NCI-H2196 treated with DMSO at 0.1 percent for 48 hours (cell line): Measurements from ENCODE around the gene SSTR4.

Experiments
- DNase-seq: peaks from one replicate; lab custom pipeline; 2025; ENCODE audit not compliant: unreplicated experiment; lab: John Stamatoyannopoulos, UW

The SSTR4 gene

GRCh38 chr20:23039885-23040508, 4.9 kb downstream of the SSTR4 start:
- DNase-seq, result no peak

GRCh38 chr20:23042270-23042669, 7.2 kb downstream of the SSTR4 start:
- no peak for DNase-seq

GRCh38 chr20:23043376-23043775, 8.3 kb downstream of the SSTR4 start:
- no peak for DNase-seq

- no peak for DNase-seq
Observed at GRCh38 chr20:23046431-23046830, 11.3 kb downstream of the SSTR4 start.

DNA sequence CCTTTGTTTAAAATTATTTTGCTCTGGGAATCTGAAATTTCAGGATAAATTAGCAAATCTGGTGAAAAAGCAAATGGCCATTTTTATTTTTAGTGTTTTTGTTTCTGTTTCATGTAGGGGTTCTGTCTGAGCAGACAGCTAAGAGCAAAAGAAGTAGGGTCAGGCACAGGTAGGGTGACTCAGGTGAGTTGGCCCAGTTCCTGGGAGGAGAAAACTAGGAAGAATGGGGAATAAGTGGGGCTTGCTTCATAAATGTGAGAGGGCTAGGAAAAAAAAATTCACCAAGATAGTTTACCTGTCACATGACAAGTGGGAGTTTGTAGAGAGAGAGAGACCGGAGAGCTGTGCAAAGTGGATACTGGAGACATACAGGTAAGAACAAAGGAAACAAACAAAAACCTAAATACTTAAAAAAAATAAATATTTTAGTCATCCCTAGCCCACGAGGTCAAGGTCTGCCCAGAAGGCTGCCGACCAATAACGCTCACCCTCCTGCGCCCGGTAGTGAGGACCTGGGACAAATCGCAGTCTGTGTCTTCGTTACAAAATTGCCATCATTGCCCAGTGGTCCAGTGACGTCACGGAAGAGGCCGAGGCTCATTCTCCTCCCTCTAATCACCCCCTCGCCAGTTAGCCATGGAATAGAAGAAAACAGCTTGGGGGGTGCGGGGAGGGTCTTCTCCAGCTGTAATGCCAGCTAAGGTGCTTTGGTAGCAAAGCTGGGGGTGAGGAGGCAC, 12.1 kb downstream of the SSTR4 start:
- DNase-seq, result no peak

- DNase-seq, result no peak
Observed at GRCh38 chr20:23047738-23048214, 12.7 kb downstream of the SSTR4 start.

DNA sequence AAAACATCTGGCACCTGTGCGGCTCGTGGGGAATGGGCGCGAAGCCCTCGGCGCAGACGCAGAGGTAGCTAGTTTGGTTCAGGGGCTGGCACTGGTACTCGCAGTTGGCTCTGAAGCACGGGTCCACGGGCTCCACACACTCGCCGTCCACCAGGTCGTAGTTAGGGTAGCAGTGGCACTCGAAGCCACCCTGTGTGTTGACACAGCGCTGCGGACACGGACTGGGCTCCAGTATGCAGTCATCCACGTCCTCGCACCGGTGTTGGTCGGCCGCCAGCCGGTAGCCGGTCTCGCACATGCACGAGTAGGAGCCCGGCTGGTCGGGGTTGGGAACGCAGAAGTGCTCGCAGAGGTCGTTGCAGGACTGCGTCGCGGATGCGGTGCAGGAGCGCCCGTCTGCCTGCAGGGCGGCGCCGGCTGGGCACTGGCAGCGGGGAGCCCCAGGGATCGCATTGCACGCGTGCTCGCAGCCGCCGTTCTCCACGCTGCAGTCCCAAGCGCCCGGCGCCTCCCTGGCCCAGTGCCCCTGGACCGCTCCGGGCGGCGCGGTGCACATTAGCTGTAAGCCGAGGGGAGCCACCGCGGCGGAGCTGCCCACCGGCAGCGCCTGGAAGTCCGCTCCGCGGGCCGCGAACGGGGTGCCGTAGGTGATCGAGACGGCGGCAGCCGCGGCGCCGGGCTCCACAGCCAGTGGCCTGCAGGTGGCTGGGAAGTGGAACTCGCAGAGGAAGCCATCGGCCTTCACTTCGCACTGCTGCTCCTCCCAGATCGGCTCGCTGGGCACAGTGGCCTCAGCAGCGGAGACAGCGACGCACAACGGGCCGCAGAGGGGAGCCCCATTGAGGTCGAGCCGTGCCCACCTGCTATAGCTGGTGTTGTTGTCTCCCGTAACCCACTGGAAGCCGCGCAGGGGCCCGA, 13.4 kb downstream of the SSTR4 start:
- DNase-seq, result peak; percentile 31

- DNase-seq, result peak; percentile 29
Observed at GRCh38 chr20:23049201-23050075, 14.3 kb downstream of the SSTR4 start, which contains the start of gene THBD. TSS of gene THBD (minus strand) at chr20:23049672. CDS start at chr20:23049504, 168 bp downstream.

GRCh38 chr20:23050076-23050838, 15.1 kb downstream of the SSTR4 start:
- no peak for DNase-seq

DNA sequence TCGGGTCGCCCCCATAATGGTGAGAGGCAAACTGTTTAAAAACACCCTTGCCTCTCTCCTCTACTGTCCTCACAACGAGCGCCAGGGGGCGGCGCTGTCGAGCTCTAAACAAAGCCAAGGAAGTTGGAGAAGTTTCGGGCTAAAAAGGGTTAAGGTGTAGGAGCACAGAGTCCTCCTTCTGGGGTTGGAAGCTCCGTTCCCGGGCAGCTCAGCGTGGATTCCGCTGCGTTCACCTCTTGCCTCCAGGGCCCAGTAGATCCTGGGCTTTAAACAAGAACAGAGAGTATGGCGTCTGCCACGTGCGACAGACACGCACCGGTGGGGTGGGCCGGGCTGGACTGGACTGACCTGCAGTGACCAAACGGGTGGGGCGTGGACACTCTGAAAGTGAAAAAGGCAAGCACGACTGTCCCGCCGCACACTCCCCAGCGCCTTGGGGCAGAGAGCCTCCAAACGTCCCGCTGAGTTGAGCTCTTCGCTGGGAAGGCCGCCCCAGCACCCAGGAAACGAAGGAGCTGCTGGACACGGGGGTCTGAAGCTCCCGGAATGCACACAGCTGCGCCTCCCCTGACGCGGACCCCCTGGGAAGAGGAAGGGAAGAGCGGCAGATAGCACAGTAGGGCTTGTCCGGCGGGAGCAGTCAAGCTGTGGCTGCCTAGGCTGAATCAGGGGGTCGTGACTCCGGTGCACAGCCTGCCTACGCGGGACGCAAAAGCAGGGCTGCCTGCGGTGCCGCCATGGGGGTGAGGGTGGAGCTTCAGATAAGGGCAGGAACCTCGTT, 15.9 kb downstream of the SSTR4 start:
- no peak for DNase-seq

DNA sequence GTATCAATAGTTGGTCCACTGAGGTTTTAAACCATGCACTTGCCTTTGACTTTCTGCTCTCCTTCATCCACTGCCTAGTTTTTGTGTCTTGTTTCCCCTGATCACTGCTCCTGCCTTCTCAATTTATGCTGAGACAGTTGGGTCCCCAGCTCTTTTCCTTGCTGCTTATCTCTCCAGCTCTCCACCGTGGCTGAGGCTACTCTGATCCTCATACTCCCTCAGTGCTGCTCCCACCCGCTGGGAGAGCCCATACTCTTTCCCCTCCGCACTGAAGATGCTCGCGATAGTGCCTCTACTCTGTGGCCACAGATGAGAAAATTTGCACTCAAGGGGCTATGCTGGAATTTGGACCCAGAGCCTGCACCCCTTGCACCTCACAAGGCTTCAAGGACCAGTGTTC, 17.8 kb downstream of the SSTR4 start:
- no peak for DNase-seq

DNA sequence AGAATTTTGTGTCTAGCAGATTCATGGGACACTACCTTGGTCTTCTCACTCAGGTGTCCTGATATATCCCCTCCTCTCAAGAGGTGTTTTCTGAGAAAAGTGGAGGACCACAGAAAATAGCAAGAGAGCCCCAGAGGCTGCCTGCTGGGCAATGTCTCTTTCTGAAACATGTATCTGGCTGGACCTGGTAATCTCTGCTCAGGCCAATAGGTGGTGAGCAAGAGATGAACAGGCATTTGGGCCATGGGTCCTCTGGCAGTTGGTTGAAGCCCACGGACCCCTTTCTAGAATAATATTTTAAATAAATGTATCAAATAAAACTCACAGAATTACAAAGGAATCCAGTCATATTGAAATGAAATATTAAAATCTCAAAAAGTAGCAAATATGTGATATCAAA, 23.1 kb downstream of the SSTR4 start:
- DNase-seq, result no peak

DNA sequence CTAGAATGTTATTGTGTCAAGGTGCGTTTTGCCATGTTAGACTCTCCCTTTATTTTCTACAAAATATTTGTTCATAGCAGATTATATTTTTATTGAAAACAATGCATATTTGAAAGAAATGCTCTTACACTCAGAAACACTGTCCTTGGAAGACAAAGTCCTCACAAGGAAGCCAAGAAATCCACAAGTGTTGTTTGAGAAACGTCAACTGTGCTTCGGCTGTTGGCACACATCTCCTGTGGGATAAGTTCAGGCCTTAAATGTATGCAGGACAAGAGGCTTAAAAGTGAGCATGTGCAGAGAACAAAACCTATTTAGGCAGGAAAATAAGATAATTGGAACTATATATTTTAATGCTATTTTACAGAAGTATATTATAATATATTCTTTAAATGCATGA, 23.9 kb downstream of the SSTR4 start:
- DNase-seq, result no peak

DNA sequence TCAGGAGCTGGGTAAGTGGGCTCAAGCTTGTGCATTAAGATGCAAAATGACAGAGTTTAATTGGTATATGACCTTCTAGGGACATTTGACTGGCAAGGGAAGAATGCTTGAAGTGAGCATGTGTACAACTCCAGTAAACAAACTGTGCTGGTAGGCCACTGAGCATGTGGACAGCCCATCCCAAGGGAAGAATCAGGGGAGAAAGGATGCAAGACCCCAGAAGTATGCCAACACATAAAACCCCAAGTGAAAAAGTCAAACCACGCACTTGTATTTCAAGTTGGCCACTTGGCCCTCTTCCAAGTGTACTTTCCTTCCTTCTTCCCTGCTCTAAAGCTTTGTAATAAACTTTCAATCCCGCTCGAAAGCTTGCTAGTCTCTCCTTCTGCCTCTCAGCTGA, 24.7 kb downstream of the SSTR4 start:
- DNase-seq, result no peak

DNA sequence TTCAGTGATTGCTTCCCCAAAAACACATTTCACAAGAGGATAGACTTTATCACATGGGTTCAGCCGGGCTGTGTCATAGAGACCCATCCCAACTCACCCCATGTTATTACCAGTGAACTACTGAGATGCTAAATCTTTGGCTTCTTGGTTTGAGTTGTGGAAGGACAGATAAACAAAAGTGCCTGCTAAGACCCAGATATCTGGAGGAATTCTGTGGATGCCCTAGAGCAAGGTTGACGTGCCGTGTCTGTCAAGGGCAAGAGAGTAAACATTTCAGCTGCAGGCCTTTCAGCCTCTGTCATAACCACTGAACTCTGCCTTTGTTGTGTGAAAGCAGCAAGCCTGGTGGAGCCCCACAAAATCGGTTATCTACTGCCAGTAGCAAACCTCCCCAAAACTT, 25.5 kb downstream of the SSTR4 start:
- no peak for DNase-seq

DNA sequence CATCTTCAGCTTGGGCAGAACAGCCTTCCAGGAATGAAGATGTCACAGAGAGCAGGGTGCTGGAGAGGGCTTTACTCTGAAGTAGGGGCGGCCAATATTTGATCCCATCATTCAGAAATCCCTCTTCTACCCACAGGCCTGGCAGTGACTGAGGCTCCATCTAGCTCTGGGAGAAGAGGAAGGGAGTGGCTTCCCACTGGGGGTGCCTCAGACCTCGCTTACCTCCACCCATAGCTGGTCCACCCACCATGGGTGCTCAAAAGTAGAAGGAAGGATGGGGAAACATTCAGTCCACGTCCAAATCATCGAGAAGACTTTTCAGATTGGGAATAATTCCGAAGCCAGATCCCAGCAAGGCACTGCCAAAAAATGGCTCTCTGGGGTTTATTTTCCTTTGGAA, 26.1 kb downstream of the SSTR4 start:
- no peak for DNase-seq

DNA sequence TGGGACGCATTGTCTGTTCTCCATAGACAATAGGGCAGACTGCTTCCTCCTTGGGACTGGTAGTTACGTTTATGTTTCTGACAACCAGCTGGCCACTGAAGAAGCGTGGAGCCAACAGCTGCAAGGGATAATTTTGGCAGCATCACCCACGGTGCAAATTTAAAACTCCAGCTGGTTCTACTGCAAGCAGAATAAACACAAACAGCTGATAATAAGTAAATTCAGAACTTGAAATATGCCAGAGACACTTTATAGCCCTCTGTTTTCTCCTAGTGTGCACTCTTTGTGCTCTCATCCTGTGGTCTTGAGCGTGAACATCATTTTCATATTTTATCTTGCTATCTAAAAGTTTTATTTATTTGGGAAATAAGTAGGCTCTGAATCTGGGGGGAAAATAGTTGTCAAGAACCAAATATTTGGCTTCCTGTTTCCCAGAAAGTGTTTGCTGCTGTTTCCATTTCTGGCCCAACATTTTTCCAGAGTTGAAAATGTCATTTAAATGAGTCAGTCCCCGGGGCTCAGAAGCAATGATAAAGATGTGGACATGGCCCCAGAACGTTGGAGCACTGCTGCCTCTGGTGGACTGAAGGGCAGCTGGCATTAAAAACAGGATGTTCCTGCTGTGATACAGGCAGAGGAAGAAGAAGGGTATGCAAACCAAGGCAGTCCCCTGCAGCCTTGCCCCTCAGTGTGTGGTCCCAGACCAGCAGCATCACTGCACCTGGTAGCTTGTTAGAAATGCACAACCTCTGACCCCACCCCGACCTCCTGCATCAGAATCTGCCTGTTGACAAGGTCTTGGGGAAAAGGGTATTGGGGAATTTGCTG, 26.8 kb downstream of the SSTR4 start:
- no peak for DNase-seq

- no peak for DNase-seq
Observed at GRCh38 chr20:23062632-23063031, 27.5 kb downstream of the SSTR4 start.
